ENCODE results near the gene PLBD1.

The PLBD1 gene

GRCh38 chr12:14495326-14495725 lies 72.4 kb downstream of the PLBD1 start:
- ChIA-PET POLR2A (no interaction called here), CTCF (interaction anchor here (1.2 kb wide), 1 partner anchor 9 kb away, joined by 5 read pairs; no protein-coding TSS in a partner anchor)
- no peak for TF ChIP-seq CTCF (IDR thresholded peaks at IDR 0.05; ENCODE audit: control extremely low read depth, extremely low read depth, low read depth, missing control alignments)
- no peak for DNase-seq (ENCODE audit: extremely low spot score)

- no peak for DNase-seq (ENCODE audit: extremely low spot score)
- no peak for TF ChIP-seq CTCF (IDR thresholded peaks at IDR 0.05; ENCODE audit: control extremely low read depth, extremely low read depth, low read depth, missing control alignments)
- ChIA-PET POLR2A (no interaction called here), CTCF (no interaction called here)
Measured at GRCh38 chr12:14482886-14483285, 84.8 kb downstream of the PLBD1 start.

- TF ChIP-seq CTCF (IDR thresholded peaks at IDR 0.05; ENCODE audit: control extremely low read depth, extremely low read depth, low read depth, missing control alignments), result no peak
- ChIA-PET POLR2A (no interaction called here), CTCF (no interaction called here)
- no peak for DNase-seq (ENCODE audit: extremely low spot score)
Measured at GRCh38 chr12:14482361-14482760, 85.3 kb downstream of the PLBD1 start.

- POLR2A ChIA-PET, result no interaction called here
- CTCF ChIA-PET, result interaction anchor here (0.6 to 0.7 kb wide), 2 partner anchors 14 to 21 kb away, joined by 3 read pairs; no protein-coding TSS in a partner anchor
- no peak for DNase-seq (ENCODE audit: extremely low spot score)
- no peak for TF ChIP-seq CTCF (IDR thresholded peaks at IDR 0.05; ENCODE audit: control extremely low read depth, extremely low read depth, low read depth, missing control alignments)
Measured at GRCh38 chr12:14481201-14481600, 86.5 kb downstream of the PLBD1 start.

GRCh38 chr12:14479004-14479403 lies 88.7 kb downstream of the PLBD1 start:
- ChIA-PET CTCF (interaction anchor here (1.2 kb wide), 1 partner anchor 25 kb away, joined by 3 read pairs; no protein-coding TSS in a partner anchor), POLR2A (no interaction called here)
- no peak for TF ChIP-seq CTCF (IDR thresholded peaks at IDR 0.05; ENCODE audit: control extremely low read depth, extremely low read depth, low read depth, missing control alignments)
- no peak for DNase-seq (ENCODE audit: extremely low spot score)

GRCh38 chr12:14473707-14474287 lies 93.9 kb downstream of the PLBD1 start:
- DNase-seq (ENCODE audit: extremely low spot score), result no peak
- TF ChIP-seq CTCF (IDR thresholded peaks at IDR 0.05; ENCODE audit: control extremely low read depth, extremely low read depth, low read depth, missing control alignments), result no peak
- ChIA-PET POLR2A (interaction anchor here (0.7 kb wide), 1 partner anchor 9 kb away, joined by 4 read pairs; no protein-coding TSS in a partner anchor), CTCF (interaction anchor here (1.3 kb wide), 1 partner anchor 235 kb away, joined by 4 read pairs; no protein-coding TSS in a partner anchor)
